IMR-90 (cell line): ENCODE data around the gene CPNE2.

Experiments used
- BHLHE40 ChIP-seq: fragments of 150-350 bp; IDR thresholded peaks from 2 replicates; pipeline ENCODE4 v1.6.1; 2016; ENCODE audit warnings: mild to moderate bottlenecking, low read depth, low read length
- CEBPB ChIP-seq: IDR thresholded peaks from 2 replicates; pipeline ENCODE4 v1.6.1; 2012; ENCODE audit warnings: low read depth, low read length, improper control_type of control experiment
- CHD1 ChIP-seq: IDR thresholded peaks from 2 replicates; pipeline ENCODE4 v1.6.1; 2012; ENCODE audit warnings: low read depth, low read length, improper control_type of control experiment
- FOS ChIP-seq: fragments of 150-350 bp; IDR thresholded peaks from 2 replicates; pipeline ENCODE4 v1.6.1; 2016; ENCODE audit warnings: low read depth, low read length
- MAFK ChIP-seq: IDR thresholded peaks from 2 replicates; pipeline ENCODE4 v1.6.1; 2012; ENCODE audit warnings: low read depth, low read length, improper control_type of control experiment
- MAZ ChIP-seq: IDR thresholded peaks from 2 replicates; pipeline ENCODE4 v1.6.1; 2012; ENCODE audit warnings: low read depth, mild to moderate bottlenecking, low read length, improper control_type of control experiment, moderate library complexity, borderline replicate concordance
- MXI1 ChIP-seq: IDR thresholded peaks from 2 replicates; pipeline ENCODE4 v1.6.1; 2012; ENCODE audit warnings: low read depth, mild to moderate bottlenecking, low read length, moderate library complexity, borderline replicate concordance
- POLR2A ChIP-seq: IDR thresholded peaks from 2 replicates; pipeline ENCODE4 v1.6.1; 2012; ENCODE audit warnings: mild to moderate bottlenecking, low read depth, low read length
- RAD21 ChIP-seq: IDR thresholded peaks from 2 replicates; pipeline ENCODE4 v1.6.1; 2012; ENCODE audit warnings: low read length, improper control_type of control experiment
- RCOR1 ChIP-seq: IDR thresholded peaks from 2 replicates; pipeline ENCODE4 v1.6.1; 2012; ENCODE audit warnings: mild to moderate bottlenecking, low read length, improper control_type of control experiment; ENCODE audit not compliant: insufficient replicate concordance
- SMC3 ChIP-seq: fragments of 150-350 bp; IDR thresholded peaks from 2 replicates; pipeline ENCODE4 v1.6.1; 2016; ENCODE audit warnings: low read depth, mild to moderate bottlenecking, antibody characterized with exemption, low read length, moderate library complexity
- TF ChIP-seq, protein P1 (sequence below): conservative IDR thresholded peaks from 2 replicates; pipeline ENCODE4 v1.5.1; 2012; ENCODE audit warnings: mild to moderate bottlenecking, low read depth, low read length, improper control_type of control experiment
- TF ChIP-seq, protein P2 (sequence below): fragments of 150-350 bp; IDR thresholded peaks from 2 replicates; pipeline ENCODE4 v1.6.1; 2017; ENCODE audit warnings: mild to moderate bottlenecking, antibody characterized with exemption, low read length, low read depth
- TF ChIP-seq, protein P3 (sequence below): fragments of 150-350 bp; IDR thresholded peaks from 2 replicates; pipeline ENCODE4 v1.6.1; 2016; ENCODE audit warnings: low read depth, mild to moderate bottlenecking, low read length, moderate library complexity, borderline replicate concordance

DNA sequence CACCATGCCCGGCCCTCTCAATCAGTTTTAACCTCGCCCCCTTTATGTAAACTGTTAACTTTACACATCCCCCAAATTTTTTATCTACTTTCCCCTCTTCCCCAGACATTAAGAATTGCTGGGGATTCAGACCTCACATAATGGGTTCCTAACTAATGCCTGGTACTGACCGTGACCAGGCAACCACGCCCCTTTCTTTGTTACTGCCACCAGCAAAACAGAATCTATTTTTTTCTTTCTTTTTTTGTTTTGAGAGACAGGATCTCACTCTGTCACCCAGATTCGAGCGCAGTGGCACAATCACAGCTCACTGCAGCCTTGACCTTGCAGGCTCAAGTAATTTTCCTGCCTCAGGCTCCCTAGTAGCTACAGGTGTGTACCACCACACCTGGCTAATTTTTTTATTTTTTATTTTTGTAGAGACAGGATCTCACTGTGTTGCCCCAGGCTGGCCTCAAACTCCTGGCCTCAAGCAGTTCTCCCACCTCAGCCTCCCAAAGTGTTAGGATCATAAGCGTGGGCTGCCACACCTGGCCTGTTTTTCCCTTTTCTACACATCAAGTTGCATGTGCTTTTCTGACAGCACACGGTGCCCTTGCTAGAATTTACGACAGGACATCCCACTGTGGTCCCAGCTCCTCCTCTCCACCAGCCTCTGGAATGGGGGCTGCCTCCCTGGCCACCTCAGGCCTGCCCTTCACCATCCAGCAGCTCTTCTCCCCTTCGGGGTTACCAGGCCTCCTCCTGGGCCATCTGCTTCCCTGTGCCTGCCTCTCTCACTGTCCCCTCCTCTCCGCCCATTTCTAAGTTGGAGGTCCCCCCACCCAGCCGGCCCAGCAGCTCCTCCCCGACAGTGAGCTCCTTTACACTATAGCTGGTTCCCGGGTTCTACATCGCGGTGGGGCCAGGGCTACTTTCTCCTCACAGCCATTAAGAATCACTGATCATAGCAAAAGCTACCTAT, 10.8 kb downstream of the CPNE2 start:
- no peak for TF ChIP-seq RAD21
- TF ChIP-seq, protein P1, sequence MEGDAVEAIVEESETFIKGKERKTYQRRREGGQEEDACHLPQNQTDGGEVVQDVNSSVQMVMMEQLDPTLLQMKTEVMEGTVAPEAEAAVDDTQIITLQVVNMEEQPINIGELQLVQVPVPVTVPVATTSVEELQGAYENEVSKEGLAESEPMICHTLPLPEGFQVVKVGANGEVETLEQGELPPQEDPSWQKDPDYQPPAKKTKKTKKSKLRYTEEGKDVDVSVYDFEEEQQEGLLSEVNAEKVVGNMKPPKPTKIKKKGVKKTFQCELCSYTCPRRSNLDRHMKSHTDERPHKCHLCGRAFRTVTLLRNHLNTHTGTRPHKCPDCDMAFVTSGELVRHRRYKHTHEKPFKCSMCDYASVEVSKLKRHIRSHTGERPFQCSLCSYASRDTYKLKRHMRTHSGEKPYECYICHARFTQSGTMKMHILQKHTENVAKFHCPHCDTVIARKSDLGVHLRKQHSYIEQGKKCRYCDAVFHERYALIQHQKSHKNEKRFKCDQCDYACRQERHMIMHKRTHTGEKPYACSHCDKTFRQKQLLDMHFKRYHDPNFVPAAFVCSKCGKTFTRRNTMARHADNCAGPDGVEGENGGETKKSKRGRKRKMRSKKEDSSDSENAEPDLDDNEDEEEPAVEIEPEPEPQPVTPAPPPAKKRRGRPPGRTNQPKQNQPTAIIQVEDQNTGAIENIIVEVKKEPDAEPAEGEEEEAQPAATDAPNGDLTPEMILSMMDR = no peak
- no peak for TF ChIP-seq CHD1
- TF ChIP-seq MAFK = no peak
- TF ChIP-seq POLR2A = no peak
- TF ChIP-seq CEBPB = no peak
- no peak for TF ChIP-seq MAZ
- no peak for TF ChIP-seq RCOR1
- TF ChIP-seq, protein P2, sequence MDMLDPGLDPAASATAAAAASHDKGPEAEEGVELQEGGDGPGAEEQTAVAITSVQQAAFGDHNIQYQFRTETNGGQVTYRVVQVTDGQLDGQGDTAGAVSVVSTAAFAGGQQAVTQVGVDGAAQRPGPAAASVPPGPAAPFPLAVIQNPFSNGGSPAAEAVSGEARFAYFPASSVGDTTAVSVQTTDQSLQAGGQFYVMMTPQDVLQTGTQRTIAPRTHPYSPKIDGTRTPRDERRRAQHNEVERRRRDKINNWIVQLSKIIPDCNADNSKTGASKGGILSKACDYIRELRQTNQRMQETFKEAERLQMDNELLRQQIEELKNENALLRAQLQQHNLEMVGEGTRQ = no peak
- TF ChIP-seq MXI1 = no peak
- TF ChIP-seq BHLHE40 = no peak
- TF ChIP-seq FOS = no peak
- no peak for TF ChIP-seq SMC3
- TF ChIP-seq, protein P3, sequence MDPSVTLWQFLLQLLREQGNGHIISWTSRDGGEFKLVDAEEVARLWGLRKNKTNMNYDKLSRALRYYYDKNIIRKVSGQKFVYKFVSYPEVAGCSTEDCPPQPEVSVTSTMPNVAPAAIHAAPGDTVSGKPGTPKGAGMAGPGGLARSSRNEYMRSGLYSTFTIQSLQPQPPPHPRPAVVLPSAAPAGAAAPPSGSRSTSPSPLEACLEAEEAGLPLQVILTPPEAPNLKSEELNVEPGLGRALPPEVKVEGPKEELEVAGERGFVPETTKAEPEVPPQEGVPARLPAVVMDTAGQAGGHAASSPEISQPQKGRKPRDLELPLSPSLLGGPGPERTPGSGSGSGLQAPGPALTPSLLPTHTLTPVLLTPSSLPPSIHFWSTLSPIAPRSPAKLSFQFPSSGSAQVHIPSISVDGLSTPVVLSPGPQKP = no peak
